HepG2 (cell line): ENCODE results near the gene NOTUM. TPM values are rescaled to one million over a fixed set of nuclear protein-coding genes. Genes with fewer than 3 reads are reported as not detected.

Source experiments
- CHD2 ChIP-seq: IDR thresholded peaks from 2 replicates; pipeline ENCODE4 v1.6.1; 2011; ENCODE audit warnings: low read depth, low read length, improper control_type of control experiment
- DNMT3B ChIP-seq: conservative IDR thresholded peaks from 2 replicates; pipeline ENCODE4 v1.6.1; 2016; ENCODE audit warnings: missing biosample characterization, control low read depth
- ESRRA ChIP-seq: sonication (generic); formaldehyde crosslinking; IDR thresholded peaks from 2 replicates; pipeline ENCODE4 v1.5.1; 2020; ENCODE audit warnings: mild to moderate bottlenecking, low read depth, missing genetic modification reagents
- FOXP4 ChIP-seq: sonication (generic); formaldehyde crosslinking; IDR thresholded peaks from 2 replicates; pipeline ENCODE4 v1.4.0; 2020; ENCODE audit warnings: missing genetic modification reagents
- HDAC1 ChIP-seq: sonication (generic); formaldehyde crosslinking; IDR thresholded peaks from 2 replicates; pipeline ENCODE4 v1.5.1; 2020; ENCODE audit warnings: mild to moderate bottlenecking, missing genetic modification reagents
- HIVEP1 ChIP-seq: sonication (generic); formaldehyde crosslinking; IDR thresholded peaks from 2 replicates; pipeline ENCODE4 v1.4.0; 2020; ENCODE audit warnings: mild to moderate bottlenecking, missing genetic modification reagents
- POLR2A ChIP-seq, 2 experiments: IDR thresholded peaks; 2 replicates each; pipeline ENCODE4 v1.6.1; 2011; ENCODE audit warnings: low read depth in 2 of 2, low read length in 2 of 2, mild to moderate bottlenecking in 1 of 2, moderate library complexity in 1 of 2; ENCODE audit not compliant: insufficient read depth in 1 of 2
- RFXANK ChIP-seq: IDR thresholded peaks from 2 replicates; pipeline ENCODE4 v1.6.1; 2016
- SALL1 ChIP-seq: sonication (generic); formaldehyde crosslinking; IDR thresholded peaks from 2 replicates; pipeline ENCODE4 v1.8.0; 2022; ENCODE audit warnings: mild to moderate bottlenecking, missing genetic modification reagents
- SOX13 ChIP-seq, 3 experiments: fragments of 450-650 bp in 1 of 3; sonication (generic) in 1 of 3; formaldehyde crosslinking in 1 of 3; IDR thresholded peaks in 2 of 3; conservative IDR thresholded peaks in 1 of 3; 2 replicates each; pipeline versions ENCODE4 v1.5.0 to v1.6.1; 2016 to 2020; ENCODE audit warnings: antibody characterized with exemption in 1 of 3, mild to moderate bottlenecking in 1 of 3, missing compliant biosample characterization in 1 of 3, missing genetic modification reagents in 1 of 3, moderate library complexity in 1 of 3
- ZBTB21 ChIP-seq: sonication (generic); formaldehyde crosslinking; IDR thresholded peaks from 2 replicates; pipeline ENCODE4 v1.4.0; 2020; ENCODE audit warnings: missing genetic modification reagents
- ZBTB33 ChIP-seq: sonication (generic); formaldehyde crosslinking; IDR thresholded peaks from 2 replicates; pipeline ENCODE4 v1.4.0; 2020; ENCODE audit warnings: missing genetic modification reagents
- ZHX1 ChIP-seq: sonication (generic); formaldehyde crosslinking; IDR thresholded peaks from 2 replicates; pipeline ENCODE4 v1.8.1; 2022; ENCODE audit warnings: low read depth, mild to moderate bottlenecking, missing genetic modification reagents
- ZNF160 ChIP-seq: sonication (generic); formaldehyde crosslinking; IDR thresholded peaks from 2 replicates; pipeline ENCODE4 v1.8.0; 2022; ENCODE audit warnings: mild to moderate bottlenecking, inconsistent platforms, missing genetic modification reagents
- ZNF343 ChIP-seq: sonication (generic); formaldehyde crosslinking; IDR thresholded peaks from 2 replicates; pipeline ENCODE4 v1.4.0; 2020; ENCODE audit warnings: mild to moderate bottlenecking, missing genetic modification reagents
- ZNF512 ChIP-seq: sonication (generic); formaldehyde crosslinking; IDR thresholded peaks from 2 replicates; pipeline ENCODE4 v1.4.0; 2020; ENCODE audit warnings: mild to moderate bottlenecking, missing genetic modification reagents
- ZNF552 ChIP-seq: sonication (generic); formaldehyde crosslinking; IDR thresholded peaks from 2 replicates; pipeline ENCODE4 v1.9.0; 2022; ENCODE audit warnings: missing genetic modification reagents, mild to moderate bottlenecking, borderline replicate concordance
- ZNF713 ChIP-seq: sonication (generic); formaldehyde crosslinking; IDR thresholded peaks from 2 replicates; pipeline ENCODE4 v1.4.0; 2020; ENCODE audit warnings: mild to moderate bottlenecking, missing genetic modification reagents
- ZNF747 ChIP-seq: sonication (generic); formaldehyde crosslinking; IDR thresholded peaks from 2 replicates; pipeline ENCODE4 v1.8.1; 2023; ENCODE audit warnings: missing genetic modification reagents, mild to moderate bottlenecking, borderline replicate concordance
- polyA plus RNA-seq, 8 experiments: library from polyadenylated mRNA; depleted of rRNA in 3 of 8; stranded (reverse) in 7 of 8; unstranded in 1 of 8; fragments of >200 nt; fragmentation: Illumina TruSeq in 4 of 8; extraction: Trizol in 4 of 8; gene quantifications; 2 replicates each; pipeline versions ENCODE4 v1.2.1 to v1.2.3, GENCODE V29; 2011 to 2016; ENCODE audit warnings: low read depth in 4 of 8, missing spikeins in 1 of 8, mixed read lengths in 1 of 8; ENCODE audit not compliant: insufficient read depth in 1 of 8
- total RNA-seq, 5 experiments: library from RNA; depleted of rRNA; stranded (reverse); fragments of >200 nt; fragmentation: Illumina TruSeq; extraction: Trizol; gene quantifications; 2 replicates each; pipeline ENCODE4 v1.2.3, GENCODE V29; 2016; ENCODE audit warnings: low read depth in 1 of 5

NOTUM gene
- total and polyA plus RNA-seq, 2 of the 13 experiments (the other 11 are each of a cell fraction or from before 2014, with no cell fraction given), result 150 to 160 TPM

DNA sequence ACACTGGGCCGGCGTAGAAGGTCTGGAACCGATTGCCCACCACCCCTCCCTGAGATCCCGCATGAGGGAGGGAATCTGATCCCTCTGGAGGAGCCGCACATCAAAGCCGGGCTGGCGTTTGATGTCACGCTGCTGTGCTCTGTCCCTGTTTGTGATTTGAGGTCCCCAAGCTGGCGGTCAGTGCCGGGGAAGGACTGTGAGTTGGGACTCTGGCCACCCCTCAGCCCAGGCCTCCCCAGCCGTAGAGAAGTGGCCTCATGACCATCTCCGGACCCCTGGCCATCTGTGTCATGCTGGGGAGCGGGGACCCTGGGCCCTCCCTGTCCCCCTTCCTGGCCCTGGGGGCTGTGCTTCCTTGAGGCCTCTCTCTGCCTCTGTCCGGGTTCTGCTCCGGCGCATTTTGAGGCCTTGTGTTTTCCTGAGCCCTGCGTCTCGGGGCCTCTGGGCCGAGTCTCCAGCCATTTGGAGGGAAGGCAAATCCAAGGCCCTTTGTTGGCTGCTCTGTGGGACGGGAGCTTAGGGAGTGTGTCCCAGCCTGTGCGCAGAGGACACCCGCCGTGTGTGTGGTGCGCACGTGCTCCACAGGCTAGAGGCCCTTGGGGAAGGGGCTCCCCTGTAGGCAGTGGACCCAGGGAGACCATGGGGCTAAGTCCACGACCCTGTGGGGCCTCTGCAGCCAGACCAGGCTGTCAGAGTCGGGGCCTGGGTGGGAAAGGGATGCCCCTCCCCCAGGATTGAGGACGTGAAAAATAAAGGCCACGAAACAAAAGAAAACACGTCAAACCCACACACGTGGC is 31.5 kb upstream of the NOTUM start (continued):
- TF ChIP-seq ZNF160 (CRISPR knock-in tag) (peak; percentile 95), HIVEP1 (CRISPR knock-in tag) (peak; percentile 99), ZNF552 (CRISPR knock-in tag) (peak; percentile 98), ZBTB21 (CRISPR knock-in tag) (peak; percentile 62; the same call in 1 of the 2 replicates), ZHX1 (CRISPR knock-in tag) (peak; percentile 98), ZNF713 (CRISPR knock-in tag) (no peak; the same call in 1 of the 2 replicates), SOX13 (IDR thresholded peaks at IDR 0.05) (peak; percentile 82), SOX13 (CRISPR knock-in tag; conservative IDR thresholded peaks at IDR 0.05 in 1 of 2, IDR thresholded peaks at IDR 0.05 in 1 of 2) (peak in 1 of 2 experiments; percentile 92; a peak in 2 of 4 replicates), ZNF343 (CRISPR knock-in tag) (peak; percentile 91; the same call in 1 of the 2 replicates), ZNF512 (CRISPR knock-in tag) (no peak; the same call in 1 of the 2 replicates), POLR2A (IDR thresholded peaks at IDR 0.05; ENCODE audit: insufficient read depth in 1 of 2, low read depth in 2 of 2, low read length in 2 of 2) (no peak), SALL1 (CRISPR knock-in tag) (peak; percentile 97), ZNF747 (peak; percentile 99), DNMT3B (no peak; the same call in 1 of the 2 replicates), CHD2 (no peak), RFXANK (CRISPR knock-in tag) (no peak), FOXP4 (CRISPR knock-in tag) (peak; percentile 66), ESRRA (CRISPR knock-in tag) (peak; percentile 95), ZBTB33 (CRISPR knock-in tag) (peak; percentile 68), HDAC1 (CRISPR knock-in tag) (peak; percentile 97)
